Mesodermal cell (in vitro differentiated cells): ENCODE results near the gene PRR22.

Source experiments
- H3K27ac ChIP-seq: 2 replicates; pipeline ENCODE4 v1.7.0; 2013; ENCODE audit warnings: mild to moderate bottlenecking, low read depth, low read length, moderate library complexity; ENCODE audit not compliant: severe bottlenecking
- H3K36me3 ChIP-seq: 2 replicates; pipeline ENCODE4 v1.7.1; 2013; ENCODE audit warnings: mild to moderate bottlenecking, low read length, moderate library complexity; ENCODE audit not compliant: control insufficient read depth, insufficient read depth
- H3K4me1 ChIP-seq: one replicate; pipeline ENCODE4 v1.7.1; 2013; ENCODE audit warnings: mild to moderate bottlenecking, low read length; ENCODE audit not compliant: insufficient read depth, control insufficient read depth, poor library complexity, severe bottlenecking
- H3K4me3 ChIP-seq: 2 replicates; pipeline ENCODE4 v1.7.0; 2013; ENCODE audit warnings: low read length, control low read depth, mild to moderate bottlenecking; ENCODE audit not compliant: insufficient read depth, poor library complexity, severe bottlenecking; ENCODE audit errors: extremely low read depth
- H3K9me3 ChIP-seq: 2 replicates; pipeline ENCODE4 v1.7.1; 2013; ENCODE audit warnings: mild to moderate bottlenecking, low read length, moderate library complexity; ENCODE audit not compliant: control insufficient read depth
- WGBS, 2 experiments: methylation state at CpG; one replicate each; pipeline ENCODE4 v1.1.5; 2013; ENCODE audit warnings: missing lambda C conversion rate in 2 of 2; ENCODE audit not compliant: insufficient coverage in 2 of 2; 5-methylcytosine and 5-hydroxymethylcytosine counted together

The PRR22 gene

DNA sequence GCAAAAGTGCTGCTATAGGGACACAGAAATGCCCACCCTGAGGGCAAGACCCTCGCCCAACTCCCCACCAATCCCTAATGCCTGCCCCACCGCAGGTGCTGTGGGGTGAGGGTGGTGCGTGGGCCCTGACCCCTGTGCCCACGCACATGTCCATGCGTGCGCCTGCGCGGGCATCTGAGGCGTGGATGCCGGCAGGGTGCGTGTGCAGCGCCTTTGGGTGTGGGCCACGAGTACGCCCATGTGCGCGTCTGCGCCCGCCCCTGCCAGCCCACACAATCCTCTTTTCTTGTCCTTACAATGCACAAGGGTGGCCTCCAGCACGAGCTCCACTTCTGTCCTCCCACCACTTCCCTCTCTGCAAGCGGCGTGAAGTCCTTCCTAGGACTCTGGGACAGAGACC lies 40.6 kb upstream of the PRR22 start:
- Histone ChIP-seq H3K9me3 (no peaks in the 10 kb centered on the region), H3K27ac (no peak overlapping the region), H3K4me3 (no peak overlapping the region), H3K4me1 (no peaks in the 10 kb centered on the region), H3K36me3 (no peaks in the 10 kb centered on the region)
- 92 to 97% methylated on average over 12 to 19 of the region's 21 CpGs for WGBS, 2 experiments

DNA sequence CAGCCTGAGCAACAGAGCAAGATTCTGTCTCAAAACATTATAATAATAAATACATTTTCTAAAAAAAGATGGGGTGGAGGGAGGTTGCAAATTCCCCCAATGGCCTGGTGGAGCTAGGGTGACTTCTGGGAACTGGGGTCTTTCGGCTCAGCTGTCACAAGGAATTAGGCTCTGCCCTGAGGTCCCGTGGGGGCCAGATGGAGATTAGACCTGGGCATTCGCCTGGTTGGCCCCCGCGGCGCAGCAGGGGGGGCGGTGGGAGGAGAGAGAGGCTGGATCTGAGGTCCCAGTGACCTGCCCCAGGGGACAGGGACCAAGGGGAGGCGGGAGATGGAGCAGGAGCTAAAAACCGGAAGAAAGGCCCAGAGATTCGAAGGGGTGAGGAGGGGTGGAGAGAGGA lies 40.2 kb upstream of the PRR22 start:
- 96 to 98% methylated on average over 8 of the region's 10 CpGs for WGBS, 2 experiments
- no peaks in the 10 kb centered on the region for H3K36me3 ChIP-seq
- H3K27ac ChIP-seq, result no peak overlapping the region
- no peaks in the 10 kb centered on the region for H3K9me3 ChIP-seq
- no peaks in the 10 kb centered on the region for H3K4me1 ChIP-seq
- no peak overlapping the region for H3K4me3 ChIP-seq

DNA sequence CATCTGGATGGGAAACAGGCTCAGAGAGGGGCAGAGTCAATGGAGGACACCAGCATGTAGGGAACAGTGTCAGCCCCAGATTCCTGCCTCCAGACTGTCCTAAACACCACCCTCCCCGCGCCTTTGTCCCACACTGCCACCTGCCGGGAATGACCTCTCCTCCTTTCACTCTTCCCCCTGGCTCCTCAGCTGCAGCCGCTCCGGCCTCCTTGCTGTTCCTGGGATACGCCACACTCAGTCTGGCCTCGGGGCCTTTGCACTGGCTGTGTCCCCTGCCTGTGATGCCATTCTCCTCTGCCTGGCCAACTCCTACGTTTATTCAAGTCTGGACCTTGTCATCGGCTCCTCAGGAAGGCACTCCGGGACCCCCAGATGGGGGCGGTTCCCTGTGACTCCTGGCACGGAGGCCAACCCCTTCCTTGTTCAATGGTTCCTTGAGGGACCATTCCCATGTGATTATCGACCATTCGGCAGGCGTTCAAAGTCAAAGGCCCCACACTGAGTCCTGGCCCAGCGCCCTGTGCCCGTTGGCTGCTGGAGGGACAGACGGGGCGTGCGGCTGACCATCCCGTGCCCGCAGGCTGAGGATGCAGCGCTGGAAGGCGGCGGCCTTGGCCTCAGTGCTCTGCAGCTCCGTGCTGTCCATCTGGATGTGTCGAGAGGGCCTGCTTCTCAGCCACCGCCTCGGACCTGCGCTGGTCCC lies 39.2 kb upstream of the PRR22 start:
- no peaks in the 10 kb centered on the region for H3K4me1 ChIP-seq
- no peak overlapping the region for H3K27ac ChIP-seq
- no peaks in the 10 kb centered on the region for H3K9me3 ChIP-seq
- WGBS, 2 experiments, result 82 to 86% methylated on average over 26 to 30 of the region's 30 CpGs
- H3K36me3 ChIP-seq, result no peaks in the 10 kb centered on the region
- no peak overlapping the region for H3K4me3 ChIP-seq

DNA sequence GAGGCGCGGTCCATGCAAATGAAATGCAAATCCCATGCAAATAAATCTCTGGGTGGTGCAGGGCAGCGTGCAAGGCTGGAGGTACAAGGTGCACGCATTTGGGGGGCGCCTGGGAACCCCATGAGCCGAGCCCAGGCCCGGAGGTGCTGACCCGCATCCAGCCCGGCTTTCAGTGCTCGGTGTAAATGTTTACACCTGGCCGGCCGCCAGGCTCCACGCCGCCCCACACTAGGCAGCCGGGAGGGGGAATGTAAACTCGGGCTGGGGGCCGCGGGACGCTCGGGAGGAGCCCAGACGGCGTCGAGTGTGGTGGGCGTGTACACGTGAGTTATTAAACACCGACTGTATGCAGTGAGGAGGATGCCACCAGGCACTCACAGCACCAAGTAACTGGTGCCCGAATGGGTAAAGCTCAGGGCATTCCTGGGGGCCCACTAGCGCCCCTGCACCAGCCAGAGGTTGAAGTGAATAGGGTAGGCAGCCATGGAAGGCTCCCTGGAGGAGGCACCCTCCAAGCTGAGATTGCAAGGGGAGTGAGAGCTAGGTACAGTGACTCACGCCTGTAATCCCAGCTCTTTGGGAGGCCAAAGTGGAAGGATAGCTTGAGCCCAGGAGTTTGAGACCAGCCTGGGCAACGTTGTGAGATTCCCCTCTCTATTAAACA lies 37.8 kb upstream of the PRR22 start:
- Histone ChIP-seq H3K9me3 (no peaks in the 10 kb centered on the region), H3K4me3 (no peak overlapping the region)
- WGBS, 2 experiments, result 86 to 87% methylated on average over 25 to 29 of the region's 30 CpGs

DNA sequence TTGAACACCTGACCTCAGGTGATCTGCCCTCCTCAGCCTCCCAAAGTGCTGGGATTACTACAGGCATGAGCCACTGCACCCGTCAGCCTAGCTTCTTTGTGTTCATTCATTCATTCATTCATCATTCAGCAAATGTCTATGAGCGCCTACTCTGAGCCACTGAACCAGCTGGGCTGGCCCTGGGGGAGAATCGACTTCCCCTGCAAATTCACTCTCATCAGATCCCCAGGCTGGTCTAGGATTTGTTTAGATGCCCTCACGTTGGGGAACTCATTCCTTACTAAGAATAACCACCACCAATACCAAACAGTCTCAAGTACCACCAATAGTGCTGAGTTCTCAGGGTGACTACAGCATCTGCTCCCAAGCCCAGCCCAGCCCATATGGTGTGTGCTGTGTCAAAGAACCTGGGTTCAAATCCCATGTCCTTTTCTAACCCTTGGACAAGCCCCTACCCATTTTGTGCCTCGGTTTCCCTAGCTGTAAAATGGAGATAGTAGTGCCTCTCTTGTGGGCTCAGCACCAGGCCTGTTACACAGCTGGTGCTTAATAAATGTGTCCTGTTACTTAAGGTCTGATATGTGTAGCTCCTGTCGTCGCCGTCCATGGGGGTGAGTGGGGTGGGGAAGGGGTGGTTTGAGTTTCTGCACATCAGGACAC lies 37.1 kb upstream of the PRR22 start:
- WGBS, 2 experiments, result 63 to 82% methylated on average over 4 to 8 of the region's 8 CpGs
- H3K4me3 ChIP-seq, result no peak overlapping the region
- no peaks in the 10 kb centered on the region for H3K4me1 ChIP-seq
- no peak overlapping the region for H3K27ac ChIP-seq
- no peaks in the 10 kb centered on the region for H3K9me3 ChIP-seq
- H3K36me3 ChIP-seq, result no peaks in the 10 kb centered on the region

More for the DNA sequence above, 37.8 kb upstream of the PRR22 start:
- Histone ChIP-seq H3K4me1 (no peaks in the 10 kb centered on the region), H3K27ac (no peak overlapping the region), H3K36me3 (no peaks in the 10 kb centered on the region)

DNA sequence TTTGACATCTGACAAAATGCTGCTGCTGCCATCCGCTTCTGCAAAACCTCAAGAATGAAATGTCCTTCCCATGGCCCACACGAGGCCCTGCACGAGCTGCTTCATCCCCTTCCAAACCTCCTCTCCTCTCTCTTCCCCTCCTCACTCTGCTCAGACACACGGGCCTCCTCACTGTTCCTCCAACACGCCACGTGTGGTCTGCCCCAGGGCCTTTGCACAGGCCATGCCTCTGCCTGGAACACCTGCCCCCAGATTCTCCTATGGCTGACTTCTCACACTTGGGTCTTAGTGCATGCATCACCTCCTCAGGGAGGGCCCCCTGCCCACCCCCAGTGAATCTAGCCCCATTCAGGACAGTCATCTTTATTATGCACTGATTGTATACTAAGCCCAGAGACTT lies 36.2 kb upstream of the PRR22 start:
- WGBS, 2 experiments, result 77 to 81% methylated on average over 5 to 6 of the region's 6 CpGs
- Histone ChIP-seq H3K4me3 (no peak overlapping the region), H3K27ac (no peak overlapping the region), H3K36me3 (no peaks in the 10 kb centered on the region), H3K9me3 (no peaks in the 10 kb centered on the region), H3K4me1 (no peaks in the 10 kb centered on the region)

DNA sequence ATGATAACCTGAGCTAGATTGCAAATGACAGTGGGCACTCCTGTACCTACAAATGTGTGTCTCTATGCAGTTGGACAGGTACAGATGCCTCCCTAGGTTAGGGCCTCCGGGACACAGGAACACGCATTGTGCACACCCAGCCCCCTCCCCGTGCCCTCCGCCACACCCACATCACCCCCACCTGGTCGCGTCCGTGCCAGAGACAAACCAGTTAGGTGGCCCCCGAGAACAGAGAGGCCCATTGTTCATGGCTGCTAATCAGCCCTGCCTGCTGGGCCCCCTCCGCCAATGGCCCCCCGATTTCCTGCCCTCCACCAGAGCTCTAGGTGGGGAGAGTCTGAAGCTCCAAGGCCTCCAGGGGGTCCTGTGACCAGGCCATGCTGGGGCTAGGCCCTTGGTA lies 34.0 kb upstream of the PRR22 start:
- WGBS, 2 experiments, result 95 to 100% methylated on average over 2 to 7 of the region's 10 CpGs
- no peak overlapping the region for H3K4me3 ChIP-seq
- no peaks in the 10 kb centered on the region for H3K36me3 ChIP-seq
- no peaks in the 10 kb centered on the region for H3K9me3 ChIP-seq
- no peaks in the 10 kb centered on the region for H3K4me1 ChIP-seq
- no peak overlapping the region for H3K27ac ChIP-seq

DNA sequence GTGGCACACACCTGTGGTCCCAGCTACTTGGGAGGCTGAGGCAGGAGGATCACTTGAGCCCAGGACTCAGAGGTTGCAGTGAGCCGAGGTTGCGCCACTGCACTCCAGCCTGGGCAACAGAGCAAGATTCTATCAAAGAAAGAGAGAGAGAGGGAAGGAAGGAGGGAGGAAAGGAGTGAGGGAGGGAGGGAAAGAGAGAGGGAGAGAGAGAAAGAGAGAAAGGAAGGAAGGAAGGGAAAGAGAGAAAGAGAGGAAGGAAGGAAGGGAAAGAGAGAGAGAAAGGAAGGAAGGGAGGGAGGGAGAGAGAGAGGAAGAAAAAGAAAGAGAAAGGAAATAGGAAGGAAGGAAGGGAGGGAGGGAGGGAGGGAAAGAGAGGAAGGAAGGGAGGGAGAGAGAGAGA lies 32.7 kb upstream of the PRR22 start:
- WGBS, 2 experiments, result 92 to 100% methylated on average over 1 to 2 of the region's 2 CpGs
- Histone ChIP-seq H3K9me3 (no peaks in the 10 kb centered on the region), H3K4me1 (no peaks in the 10 kb centered on the region), H3K27ac (no peak overlapping the region), H3K4me3 (no peak overlapping the region), H3K36me3 (no peaks in the 10 kb centered on the region)

DNA sequence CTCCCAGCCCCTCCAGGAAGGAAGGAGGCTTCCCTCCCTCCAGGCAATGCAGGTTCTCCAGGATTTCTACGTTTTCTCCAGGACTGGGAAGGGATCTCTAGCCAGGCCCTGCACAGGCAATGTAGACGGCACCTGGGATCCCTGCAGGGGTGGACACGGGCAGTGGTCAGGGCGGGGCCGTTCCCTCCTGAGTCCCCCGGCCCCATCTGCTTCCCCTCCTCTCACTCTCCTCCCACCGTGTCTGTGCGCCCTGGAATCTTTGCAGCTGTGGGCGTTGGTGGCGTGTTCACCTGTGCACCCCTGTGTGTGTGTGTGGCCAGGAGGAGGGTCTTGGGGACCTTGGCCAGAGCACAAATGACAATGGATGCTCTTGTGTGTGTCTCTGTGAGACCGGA lies 30.3 kb upstream of the PRR22 start:
- WGBS, 2 experiments, result 85 to 86% methylated on average over 7 to 10 of the region's 11 CpGs
- Histone ChIP-seq H3K9me3 (no peaks in the 10 kb centered on the region), H3K4me1 (no peaks in the 10 kb centered on the region), H3K4me3 (no peak overlapping the region), H3K27ac (no peak overlapping the region), H3K36me3 (no peaks in the 10 kb centered on the region)

DNA sequence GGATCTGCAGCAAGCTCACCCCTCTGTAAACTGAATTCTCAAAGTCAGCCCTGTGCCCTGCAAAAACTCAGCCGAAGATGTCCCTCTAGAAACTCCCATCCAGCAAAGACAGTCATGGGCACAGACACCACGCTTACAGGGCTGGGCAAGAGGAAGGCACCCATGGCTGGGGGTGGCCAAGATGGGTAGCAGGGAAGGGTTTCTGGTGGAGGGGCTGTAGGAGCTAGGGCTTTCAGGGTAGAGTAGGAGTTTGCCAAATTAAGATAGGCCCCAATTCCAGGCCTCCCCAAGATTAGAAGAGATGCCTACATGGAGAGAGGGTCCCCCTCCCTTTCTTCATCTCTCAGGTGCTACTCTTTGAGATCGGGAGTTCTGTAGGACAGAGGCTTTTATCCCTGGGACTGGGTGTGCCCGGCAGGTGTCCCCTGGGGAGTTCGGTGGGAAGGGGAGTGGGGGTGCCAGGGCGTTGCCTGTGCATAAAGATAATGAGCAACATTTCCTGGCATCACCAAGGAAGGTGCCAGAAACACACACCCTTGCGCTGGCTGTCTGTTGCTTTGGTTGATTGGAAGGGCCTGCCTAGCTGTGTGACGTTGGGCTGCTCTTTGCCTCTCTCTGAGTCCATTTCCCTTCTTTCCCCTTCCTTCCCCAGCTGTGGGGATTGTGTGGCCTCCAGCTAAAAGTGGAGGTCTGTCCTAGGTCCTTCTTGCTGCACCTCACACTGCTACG lies 29.7 kb upstream of the PRR22 start:
- H3K9me3 ChIP-seq, result no peaks in the 10 kb centered on the region
- H3K4me3 ChIP-seq, result no peak overlapping the region
- no peaks in the 10 kb centered on the region for H3K4me1 ChIP-seq
- H3K27ac ChIP-seq, result no peak overlapping the region
- whole genome bisulfite sequencing, 2 experiments, result 73 to 81% methylated on average over 4 to 5 of the region's 9 CpGs
- H3K36me3 ChIP-seq, result no peaks in the 10 kb centered on the region
